HepG2 (cell line): ENCODE results near the gene PDPR. TPM values are rescaled to one million over a fixed set of nuclear protein-coding genes. Genes with fewer than 3 reads are reported as not detected.

Experiments used
- CBX5 ChIP-seq: sonication (generic); formaldehyde crosslinking; IDR thresholded peaks from 2 replicates; pipeline ENCODE4 v1.4.0; 2020; ENCODE audit warnings: missing genetic modification reagents, borderline replicate concordance
- HNRNPL ChIP-seq: fragments of 200-400 bp; formaldehyde crosslinking; IDR thresholded peaks from 2 replicates; pipeline ENCODE4 v1.6.1; 2017; ENCODE audit warnings: mild to moderate bottlenecking, low read depth, low read length
- IKZF4 ChIP-seq: sonication (generic); formaldehyde crosslinking; IDR thresholded peaks from 2 replicates; pipeline ENCODE4 v1.5.1; 2020; ENCODE audit warnings: borderline replicate concordance, mild to moderate bottlenecking, low read depth, missing genetic modification reagents; ENCODE audit errors: not compliant biosample characterization
- KDM5B ChIP-seq: sonication (generic); formaldehyde crosslinking; IDR thresholded peaks from 2 replicates; pipeline ENCODE4 v1.4.0; 2020; ENCODE audit warnings: missing genetic modification reagents, mild to moderate bottlenecking, borderline replicate concordance
- MED13 ChIP-seq: sonication (generic); formaldehyde crosslinking; IDR thresholded peaks from 2 replicates; pipeline ENCODE4 v1.5.0; 2020; ENCODE audit warnings: missing genetic modification reagents
- MTF2 ChIP-seq: sonication (generic); formaldehyde crosslinking; IDR thresholded peaks from 2 replicates; pipeline ENCODE4 v1.5.0; 2020; ENCODE audit warnings: missing genetic modification reagents, borderline replicate concordance
- ZKSCAN1 ChIP-seq: fragments of 150-350 bp; IDR thresholded peaks from 2 replicates; pipeline ENCODE4 v1.6.1; 2014; ENCODE audit warnings: low read length
- ZNF180 ChIP-seq: sonication (generic); formaldehyde crosslinking; IDR thresholded peaks from 2 replicates; pipeline ENCODE4 v1.4.0; 2020; ENCODE audit warnings: low read depth, missing genetic modification reagents, borderline replicate concordance
- ZNF329 ChIP-seq: sonication (generic); formaldehyde crosslinking; IDR thresholded peaks from 2 replicates; pipeline ENCODE4 v1.9.0; 2021; ENCODE audit warnings: low read depth, mild to moderate bottlenecking, missing genetic modification reagents
- ZNF350 ChIP-seq: sonication (generic); formaldehyde crosslinking; IDR thresholded peaks from 2 replicates; pipeline ENCODE4 v1.4.0; 2020; ENCODE audit warnings: mild to moderate bottlenecking, low read depth, missing genetic modification reagents, borderline replicate concordance
- ZNF724P ChIP-seq: sonication (generic); formaldehyde crosslinking; IDR thresholded peaks from 2 replicates; pipeline ENCODE4 v1.8.0; 2022; ENCODE audit warnings: missing genetic modification reagents, borderline replicate concordance
- ZNF792 ChIP-seq: IDR thresholded peaks from 2 replicates; pipeline ENCODE4 v1.6.1; 2016
- polyA plus RNA-seq, 8 experiments: library from polyadenylated mRNA; depleted of rRNA in 3 of 8; stranded (reverse) in 7 of 8; unstranded in 1 of 8; fragments of >200 nt; fragmentation: Illumina TruSeq in 4 of 8; extraction: Trizol in 4 of 8; gene quantifications; 2 replicates each; pipeline versions ENCODE4 v1.2.1 to v1.2.3, GENCODE V29; 2011 to 2016; ENCODE audit warnings: low read depth in 4 of 8, missing spikeins in 1 of 8, mixed read lengths in 1 of 8; ENCODE audit not compliant: insufficient read depth in 1 of 8
- total RNA-seq, 5 experiments: library from RNA; depleted of rRNA; stranded (reverse); fragments of >200 nt; fragmentation: Illumina TruSeq; extraction: Trizol; gene quantifications; 2 replicates each; pipeline ENCODE4 v1.2.3, GENCODE V29; 2016; ENCODE audit warnings: low read depth in 1 of 5
- TF ChIP-seq, protein P1 (sequence below): sonication (generic); formaldehyde crosslinking; IDR thresholded peaks from 2 replicates; pipeline ENCODE4 v1.8.1; 2023; ENCODE audit warnings: mild to moderate bottlenecking, inconsistent platforms, moderate library complexity, missing genetic modification reagents, borderline replicate concordance
- TF ChIP-seq, protein P2 (sequence below): sonication (generic); formaldehyde crosslinking; IDR thresholded peaks from 2 replicates; pipeline ENCODE4 v1.4.0; 2020; ENCODE audit warnings: missing genetic modification reagents, borderline replicate concordance
- TF ChIP-seq, protein P3 (sequence below): sonication (generic); formaldehyde crosslinking; IDR thresholded peaks from 2 replicates; pipeline ENCODE4 v1.5.1; 2020; ENCODE audit warnings: mild to moderate bottlenecking, missing genetic modification reagents, borderline replicate concordance

PDPR gene
- total and polyA plus RNA-seq, 2 of the 13 experiments (the other 11 are each of a cell fraction or from before 2014, with no cell fraction given), result 19.5 to 29.9 TPM

DNA sequence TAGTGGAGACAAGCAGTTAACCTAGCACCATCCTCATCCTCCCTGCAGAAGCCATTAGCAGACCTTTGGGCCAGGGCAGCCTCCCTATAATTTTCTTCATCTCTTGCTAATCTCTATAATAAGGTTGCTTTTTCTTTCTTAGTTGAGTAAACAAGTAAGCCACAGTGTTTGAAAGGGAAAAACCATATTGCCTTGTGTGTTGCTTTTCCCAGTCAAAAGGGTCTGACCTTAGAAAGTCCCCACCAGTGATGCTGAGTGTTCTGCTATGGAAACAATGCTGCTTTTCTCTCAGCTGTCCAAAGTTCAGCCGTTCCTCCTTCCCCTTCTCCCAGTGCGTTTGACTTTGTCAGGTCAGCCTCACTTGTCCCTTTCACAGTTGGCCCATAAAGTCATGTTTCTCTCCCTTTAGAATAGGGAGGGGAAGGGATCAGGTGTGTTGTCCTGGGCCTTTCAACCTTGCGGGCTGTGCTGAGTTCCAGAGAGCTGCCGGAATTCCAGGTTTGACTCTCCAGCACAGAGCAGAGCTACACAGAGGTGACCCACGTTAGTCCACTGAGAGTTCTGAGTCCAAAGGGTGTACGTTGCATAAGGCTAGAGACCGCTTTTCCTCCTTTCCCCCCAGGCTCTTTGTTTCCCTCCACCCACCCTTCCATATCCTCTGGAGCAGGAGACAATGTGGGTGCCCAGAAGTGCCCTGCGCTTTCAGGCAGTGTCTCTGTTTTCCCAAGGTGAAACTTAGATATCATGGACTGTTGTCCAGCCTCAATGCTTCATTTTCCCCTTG lies 43.5 kb downstream of the PDPR start (continued):
- TF ChIP-seq ZNF792 (CRISPR knock-in tag), result peak; percentile 90
- TF ChIP-seq HNRNPL, result no peak
- TF ChIP-seq ZNF350, result peak; percentile 87
- TF ChIP-seq, protein P1, sequence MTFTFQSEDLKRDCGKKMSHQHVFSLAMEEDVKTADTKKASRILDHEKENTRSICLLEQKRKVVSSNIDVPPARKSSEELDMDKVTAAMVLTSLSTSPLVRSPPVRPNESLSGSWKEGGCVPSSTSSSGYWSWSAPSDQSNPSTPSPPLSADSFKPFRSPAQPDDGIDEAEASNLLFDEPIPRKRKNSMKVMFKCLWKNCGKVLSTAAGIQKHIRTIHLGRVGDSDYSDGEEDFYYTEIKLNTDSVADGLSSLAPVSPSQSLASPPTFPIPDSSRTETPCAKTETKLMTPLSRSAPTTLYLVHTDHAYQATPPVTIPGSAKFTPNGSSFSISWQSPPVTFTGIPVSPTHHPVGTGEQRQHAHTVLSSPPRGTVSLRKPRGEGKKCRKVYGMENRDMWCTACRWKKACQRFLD, result 0 out of 2 replicates have a peak, but pooled peaks have one; percentile 51
- TF ChIP-seq IKZF4, result peak; percentile 23
- TF ChIP-seq KDM5B (CRISPR knock-in tag), result peak; percentile 58; the same call in 1 of the 2 replicates
- TF ChIP-seq MED13 (CRISPR knock-in tag), result no peak
- TF ChIP-seq MTF2 (CRISPR knock-in tag), result no peak
- TF ChIP-seq, protein P2, sequence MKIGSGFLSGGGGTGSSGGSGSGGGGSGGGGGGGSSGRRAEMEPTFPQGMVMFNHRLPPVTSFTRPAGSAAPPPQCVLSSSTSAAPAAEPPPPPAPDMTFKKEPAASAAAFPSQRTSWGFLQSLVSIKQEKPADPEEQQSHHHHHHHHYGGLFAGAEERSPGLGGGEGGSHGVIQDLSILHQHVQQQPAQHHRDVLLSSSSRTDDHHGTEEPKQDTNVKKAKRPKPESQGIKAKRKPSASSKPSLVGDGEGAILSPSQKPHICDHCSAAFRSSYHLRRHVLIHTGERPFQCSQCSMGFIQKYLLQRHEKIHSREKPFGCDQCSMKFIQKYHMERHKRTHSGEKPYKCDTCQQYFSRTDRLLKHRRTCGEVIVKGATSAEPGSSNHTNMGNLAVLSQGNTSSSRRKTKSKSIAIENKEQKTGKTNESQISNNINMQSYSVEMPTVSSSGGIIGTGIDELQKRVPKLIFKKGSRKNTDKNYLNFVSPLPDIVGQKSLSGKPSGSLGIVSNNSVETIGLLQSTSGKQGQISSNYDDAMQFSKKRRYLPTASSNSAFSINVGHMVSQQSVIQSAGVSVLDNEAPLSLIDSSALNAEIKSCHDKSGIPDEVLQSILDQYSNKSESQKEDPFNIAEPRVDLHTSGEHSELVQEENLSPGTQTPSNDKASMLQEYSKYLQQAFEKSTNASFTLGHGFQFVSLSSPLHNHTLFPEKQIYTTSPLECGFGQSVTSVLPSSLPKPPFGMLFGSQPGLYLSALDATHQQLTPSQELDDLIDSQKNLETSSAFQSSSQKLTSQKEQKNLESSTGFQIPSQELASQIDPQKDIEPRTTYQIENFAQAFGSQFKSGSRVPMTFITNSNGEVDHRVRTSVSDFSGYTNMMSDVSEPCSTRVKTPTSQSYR (CRISPR knock-in tag), result peak; percentile 77; the same call in 1 of the 2 replicates
- TF ChIP-seq ZNF180 (CRISPR knock-in tag), result no peak
- no peak for TF ChIP-seq ZNF329 (CRISPR knock-in tag)
- TF ChIP-seq CBX5 (CRISPR knock-in tag), result no peak; the same call in 1 of the 2 replicates
- TF ChIP-seq, protein P3, sequence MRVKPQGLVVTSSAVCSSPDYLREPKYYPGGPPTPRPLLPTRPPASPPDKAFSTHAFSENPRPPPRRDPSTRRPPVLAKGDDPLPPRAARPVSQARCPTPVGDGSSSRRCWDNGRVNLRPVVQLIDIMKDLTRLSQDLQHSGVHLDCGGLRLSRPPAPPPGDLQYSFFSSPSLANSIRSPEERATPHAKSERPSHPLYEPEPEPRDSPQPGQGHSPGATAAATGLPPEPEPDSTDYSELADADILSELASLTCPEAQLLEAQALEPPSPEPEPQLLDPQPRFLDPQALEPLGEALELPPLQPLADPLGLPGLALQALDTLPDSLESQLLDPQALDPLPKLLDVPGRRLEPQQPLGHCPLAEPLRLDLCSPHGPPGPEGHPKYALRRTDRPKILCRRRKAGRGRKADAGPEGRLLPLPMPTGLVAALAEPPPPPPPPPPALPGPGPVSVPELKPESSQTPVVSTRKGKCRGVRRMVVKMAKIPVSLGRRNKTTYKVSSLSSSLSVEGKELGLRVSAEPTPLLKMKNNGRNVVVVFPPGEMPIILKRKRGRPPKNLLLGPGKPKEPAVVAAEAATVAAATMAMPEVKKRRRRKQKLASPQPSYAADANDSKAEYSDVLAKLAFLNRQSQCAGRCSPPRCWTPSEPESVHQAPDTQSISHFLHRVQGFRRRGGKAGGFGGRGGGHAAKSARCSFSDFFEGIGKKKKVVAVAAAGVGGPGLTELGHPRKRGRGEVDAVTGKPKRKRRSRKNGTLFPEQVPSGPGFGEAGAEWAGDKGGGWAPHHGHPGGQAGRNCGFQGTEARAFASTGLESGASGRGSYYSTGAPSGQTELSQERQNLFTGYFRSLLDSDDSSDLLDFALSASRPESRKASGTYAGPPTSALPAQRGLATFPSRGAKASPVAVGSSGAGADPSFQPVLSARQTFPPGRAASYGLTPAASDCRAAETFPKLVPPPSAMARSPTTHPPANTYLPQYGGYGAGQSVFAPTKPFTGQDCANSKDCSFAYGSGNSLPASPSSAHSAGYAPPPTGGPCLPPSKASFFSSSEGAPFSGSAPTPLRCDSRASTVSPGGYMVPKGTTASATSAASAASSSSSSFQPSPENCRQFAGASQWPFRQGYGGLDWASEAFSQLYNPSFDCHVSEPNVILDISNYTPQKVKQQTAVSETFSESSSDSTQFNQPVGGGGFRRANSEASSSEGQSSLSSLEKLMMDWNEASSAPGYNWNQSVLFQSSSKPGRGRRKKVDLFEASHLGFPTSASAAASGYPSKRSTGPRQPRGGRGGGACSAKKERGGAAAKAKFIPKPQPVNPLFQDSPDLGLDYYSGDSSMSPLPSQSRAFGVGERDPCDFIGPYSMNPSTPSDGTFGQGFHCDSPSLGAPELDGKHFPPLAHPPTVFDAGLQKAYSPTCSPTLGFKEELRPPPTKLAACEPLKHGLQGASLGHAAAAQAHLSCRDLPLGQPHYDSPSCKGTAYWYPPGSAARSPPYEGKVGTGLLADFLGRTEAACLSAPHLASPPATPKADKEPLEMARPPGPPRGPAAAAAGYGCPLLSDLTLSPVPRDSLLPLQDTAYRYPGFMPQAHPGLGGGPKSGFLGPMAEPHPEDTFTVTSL (CRISPR knock-in tag), result no peak; the same call in 1 of the 2 replicates
- TF ChIP-seq ZKSCAN1, result no peak
- TF ChIP-seq ZNF724P (CRISPR knock-in tag), result no peak; the same call in 1 of the 2 replicates
